Measurements from ENCODE around the gene SIX3. TPM values are rescaled to one million over a fixed set of nuclear protein-coding genes. Genes with fewer than 3 reads are reported as not detected.

The SIX3 gene
- total RNA-seq, 1 donor from 2014 or later: 0.68 TPM

GRCh38 chr2:44983836-44984604, 42.5 kb downstream of the SIX3 start:
- peaks cover 5% of the 10 kb centered on the region for H3K9me3 Mint-ChIP-seq
- H3K4me3 Mint-ChIP-seq: no peak overlapping the region
- TF ChIP-seq, protein P1, sequence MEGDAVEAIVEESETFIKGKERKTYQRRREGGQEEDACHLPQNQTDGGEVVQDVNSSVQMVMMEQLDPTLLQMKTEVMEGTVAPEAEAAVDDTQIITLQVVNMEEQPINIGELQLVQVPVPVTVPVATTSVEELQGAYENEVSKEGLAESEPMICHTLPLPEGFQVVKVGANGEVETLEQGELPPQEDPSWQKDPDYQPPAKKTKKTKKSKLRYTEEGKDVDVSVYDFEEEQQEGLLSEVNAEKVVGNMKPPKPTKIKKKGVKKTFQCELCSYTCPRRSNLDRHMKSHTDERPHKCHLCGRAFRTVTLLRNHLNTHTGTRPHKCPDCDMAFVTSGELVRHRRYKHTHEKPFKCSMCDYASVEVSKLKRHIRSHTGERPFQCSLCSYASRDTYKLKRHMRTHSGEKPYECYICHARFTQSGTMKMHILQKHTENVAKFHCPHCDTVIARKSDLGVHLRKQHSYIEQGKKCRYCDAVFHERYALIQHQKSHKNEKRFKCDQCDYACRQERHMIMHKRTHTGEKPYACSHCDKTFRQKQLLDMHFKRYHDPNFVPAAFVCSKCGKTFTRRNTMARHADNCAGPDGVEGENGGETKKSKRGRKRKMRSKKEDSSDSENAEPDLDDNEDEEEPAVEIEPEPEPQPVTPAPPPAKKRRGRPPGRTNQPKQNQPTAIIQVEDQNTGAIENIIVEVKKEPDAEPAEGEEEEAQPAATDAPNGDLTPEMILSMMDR (conservative IDR thresholded peaks at IDR 0.05): no peak
- H3K27ac Mint-ChIP-seq: no peak overlapping the region
- peaks cover 40% of the 10 kb centered on the region for H3K27me3 Mint-ChIP-seq
- no peaks in the 10 kb centered on the region for H3K36me3 Mint-ChIP-seq
- H3K4me1 Mint-ChIP-seq (ENCODE audit: unreplicated experiment): peaks cover 6% of the 10 kb centered on the region
- no peak for DNase-seq (ENCODE audit: extremely low spot score, unreplicated experiment)

DNA sequence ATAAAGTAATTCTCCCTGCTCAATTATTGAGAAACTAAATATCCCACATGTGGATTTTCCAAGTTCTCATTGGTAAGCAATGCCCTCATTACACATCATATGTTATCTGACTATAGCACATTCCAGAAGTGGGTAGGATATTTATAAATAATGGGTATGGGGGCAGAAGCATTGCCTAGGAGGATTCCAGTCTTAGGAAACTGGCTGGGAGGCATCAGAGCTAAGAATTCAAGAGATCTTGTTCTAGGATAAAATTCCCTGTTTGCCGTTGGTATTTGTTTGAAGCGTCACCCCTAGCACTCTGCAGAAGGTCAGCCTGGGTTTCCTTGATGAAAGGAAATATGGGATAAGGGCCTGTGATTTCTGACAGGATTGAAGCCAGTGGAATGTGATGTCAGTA, 47.7 kb downstream of the SIX3 start:
- Mint-ChIP-seq H3K4me1 (ENCODE audit: unreplicated experiment) (no peaks in the 10 kb centered on the region), H3K27me3 (peaks cover 53% of the 10 kb centered on the region), H3K36me3 (no peaks in the 10 kb centered on the region), H3K9me3 (peaks cover 5% of the 10 kb centered on the region), H3K27ac (no peak overlapping the region), H3K4me3 (no peak overlapping the region)
- TF ChIP-seq, protein P1 (conservative IDR thresholded peaks at IDR 0.05): no peak
- DNase-seq (ENCODE audit: extremely low spot score, unreplicated experiment): no peak

DNA sequence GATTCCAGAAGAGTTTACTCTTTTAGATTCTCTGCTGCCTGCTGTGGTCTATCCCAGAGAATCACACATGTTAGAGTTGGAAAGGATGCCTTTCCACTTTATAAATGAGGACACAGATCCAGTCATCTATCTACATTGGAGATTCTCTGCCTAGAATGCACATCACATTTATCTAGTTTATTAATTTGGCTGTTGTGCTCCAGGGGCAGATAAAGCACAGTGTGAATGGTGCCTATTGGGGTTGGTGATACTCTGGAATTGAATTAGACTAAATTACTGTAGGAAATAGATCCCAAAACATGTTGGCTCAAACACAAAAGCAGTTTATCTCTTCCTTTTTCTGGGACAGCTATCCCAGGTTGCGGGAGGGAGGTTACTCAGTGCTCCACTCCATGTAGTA, 52.9 kb downstream of the SIX3 start:
- no peak for DNase-seq (ENCODE audit: extremely low spot score, unreplicated experiment)
- Mint-ChIP-seq H3K4me1 (ENCODE audit: unreplicated experiment) (no peaks in the 10 kb centered on the region), H3K27me3 (peaks cover 86% of the 10 kb centered on the region), H3K27ac (no peak overlapping the region), H3K36me3 (no peaks in the 10 kb centered on the region), H3K9me3 (no peaks in the 10 kb centered on the region), H3K4me3 (no peak overlapping the region)
- TF ChIP-seq, protein P1 (conservative IDR thresholded peaks at IDR 0.05): no peak

Other genes starting within 250 kb of the SIX3 start
- gene SIX2, start 67.8 kb downstream of the SIX3 start, total RNA-seq (ENCODE audit: low replicate concordance): 1.9 and 13.8 TPM in 2 replicates

Measured in type B pancreatic cell (in vitro differentiated cells).